Stimulated activated CD8-positive, alpha-beta memory T cell treated with anti-CD3 and anti-CD28 coated beads, Interleukin-7, amount 100 ng/mL, for 1 hour (primary cell): ENCODE measurements around the gene ZNF462.

Experiments used
- DNase-seq, 2 donors: peaks; one replicate each; pipeline ENCODE4 v3.0.0-alpha.2; 2020; ENCODE audit warnings: low read depth in 2 of 2

ZNF462 gene

DNA sequence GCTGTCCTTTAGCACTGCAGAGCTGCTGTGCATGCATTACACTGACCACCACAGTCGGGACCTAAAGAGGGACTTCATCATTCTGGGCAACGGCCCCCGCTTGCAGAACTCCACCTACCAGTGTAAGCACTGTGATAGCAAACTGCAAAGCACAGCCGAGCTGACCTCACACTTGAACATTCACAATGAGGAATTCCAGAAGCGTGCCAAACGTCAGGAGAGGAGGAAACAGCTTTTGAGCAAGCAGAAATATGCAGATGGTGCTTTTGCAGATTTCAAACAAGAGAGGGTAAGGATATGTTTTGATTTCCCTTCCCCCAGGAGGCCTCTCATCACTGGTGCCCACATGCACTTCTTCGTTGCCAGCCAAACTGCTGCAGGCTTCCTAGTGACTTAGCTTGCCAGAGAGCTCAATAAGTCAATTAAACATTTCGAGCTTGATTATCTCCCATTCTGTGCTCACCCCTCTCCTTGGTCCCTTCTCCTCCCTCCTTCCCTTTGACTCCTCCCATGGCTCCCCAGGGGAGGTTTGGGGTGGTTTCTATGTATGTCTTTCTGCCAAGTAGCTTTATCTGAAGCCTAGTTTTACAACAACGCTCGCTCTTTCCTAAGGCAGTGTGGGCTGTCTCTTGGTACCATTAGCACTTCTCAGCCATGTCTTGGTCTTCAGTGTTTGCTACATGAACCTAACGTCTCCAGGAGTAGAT is 66.7 kb downstream of the ZNF462 start:
- no peak for DNase-seq

DNA sequence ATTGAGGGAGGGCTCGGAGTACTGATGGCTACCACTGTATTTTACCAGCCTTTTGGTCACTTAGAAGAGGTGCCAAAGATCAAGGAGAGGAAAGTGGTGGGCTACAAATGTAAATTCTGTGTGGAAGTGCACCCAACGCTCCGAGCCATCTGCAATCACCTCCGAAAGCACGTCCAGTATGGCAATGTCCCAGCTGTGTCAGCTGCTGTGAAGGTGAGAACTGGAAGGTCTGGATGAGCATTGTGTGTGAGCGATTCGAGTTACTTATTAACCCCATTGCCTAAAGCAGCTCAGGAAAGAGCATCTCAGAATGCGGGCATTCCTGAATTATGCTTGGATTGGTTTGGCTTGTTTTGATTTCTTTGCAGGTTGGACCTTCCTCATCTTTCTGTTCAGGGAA is 67.5 kb downstream of the ZNF462 start:
- DNase-seq = no peak

DNA sequence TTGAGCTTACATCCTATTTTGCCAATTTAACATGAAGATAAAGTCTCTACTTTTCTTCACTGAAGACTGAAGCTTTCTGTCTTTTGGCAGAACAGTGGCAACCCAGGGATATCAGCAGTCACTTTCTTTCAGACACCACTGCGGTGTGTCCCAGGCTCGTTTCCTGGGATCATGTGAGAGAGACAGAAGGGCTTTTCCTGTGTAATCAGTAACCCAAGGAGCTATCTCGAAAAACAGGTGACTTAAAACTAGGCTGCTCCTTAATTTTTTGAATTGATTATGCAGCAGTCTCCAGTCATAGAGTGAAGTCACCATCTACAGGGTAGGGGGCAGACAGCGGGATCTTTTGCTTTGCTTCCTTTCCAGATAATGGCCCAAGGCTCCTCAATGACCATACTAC is 68.5 kb downstream of the ZNF462 start:
- no peak for DNase-seq

DNA sequence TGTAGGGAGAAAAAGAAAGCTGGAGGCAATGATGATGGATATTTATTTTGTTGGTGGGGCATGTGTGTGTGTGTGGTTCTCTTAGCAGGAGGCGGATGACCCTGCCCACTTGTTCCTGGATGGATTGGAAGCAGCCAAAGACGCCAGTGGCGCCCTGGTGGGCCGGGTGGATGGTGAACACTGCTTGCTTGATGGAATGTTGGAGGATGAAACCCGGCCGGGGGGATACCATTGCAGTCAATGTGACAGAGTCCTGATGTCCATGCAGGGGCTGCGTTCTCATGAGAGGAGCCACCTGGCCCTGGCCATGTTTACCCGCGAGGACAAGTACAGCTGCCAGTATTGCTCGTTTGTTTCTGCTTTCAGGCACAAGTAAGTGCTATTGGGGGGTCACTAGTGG is 69.2 kb downstream of the ZNF462 start:
- no peak for DNase-seq

DNA sequence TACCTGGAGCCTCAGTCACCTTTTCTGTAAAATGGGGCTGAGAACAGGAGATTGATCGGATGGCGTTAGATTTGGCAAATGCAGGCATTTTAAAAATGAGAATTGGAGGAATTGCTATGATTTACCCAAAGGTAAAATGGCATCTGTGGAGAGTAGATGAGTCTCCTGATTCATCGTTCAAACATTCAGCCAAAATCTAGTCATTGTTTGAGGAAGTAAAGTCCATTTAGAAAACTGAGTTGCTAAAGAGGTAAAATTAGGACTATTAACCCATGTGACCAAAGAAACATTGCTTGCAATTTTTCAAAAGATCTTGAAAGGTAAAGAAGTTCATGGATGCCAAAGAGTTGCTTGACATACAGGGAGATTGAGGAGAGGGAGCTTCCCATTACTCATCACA is 69.7 kb downstream of the ZNF462 start:
- DNase-seq = no peak

DNA sequence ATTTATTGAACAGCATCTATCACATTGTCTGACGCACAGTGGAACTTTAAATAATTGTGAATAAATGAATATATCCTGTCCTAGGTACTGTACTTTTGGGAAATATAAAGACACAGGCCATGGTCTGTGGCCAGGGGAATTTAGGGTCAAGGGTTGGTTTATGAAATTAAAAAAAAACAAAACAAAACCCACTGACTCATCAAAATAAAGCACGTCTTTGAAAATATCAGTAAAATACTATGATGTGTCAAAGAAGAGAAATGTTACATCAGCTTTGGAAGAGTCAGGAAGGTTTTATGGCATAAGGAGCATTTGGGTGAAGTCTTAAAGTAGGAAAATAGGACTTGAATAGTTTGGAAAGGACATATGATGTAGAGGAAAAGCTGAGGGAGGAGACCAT is 70.5 kb downstream of the ZNF462 start:
- no peak for DNase-seq

DNA sequence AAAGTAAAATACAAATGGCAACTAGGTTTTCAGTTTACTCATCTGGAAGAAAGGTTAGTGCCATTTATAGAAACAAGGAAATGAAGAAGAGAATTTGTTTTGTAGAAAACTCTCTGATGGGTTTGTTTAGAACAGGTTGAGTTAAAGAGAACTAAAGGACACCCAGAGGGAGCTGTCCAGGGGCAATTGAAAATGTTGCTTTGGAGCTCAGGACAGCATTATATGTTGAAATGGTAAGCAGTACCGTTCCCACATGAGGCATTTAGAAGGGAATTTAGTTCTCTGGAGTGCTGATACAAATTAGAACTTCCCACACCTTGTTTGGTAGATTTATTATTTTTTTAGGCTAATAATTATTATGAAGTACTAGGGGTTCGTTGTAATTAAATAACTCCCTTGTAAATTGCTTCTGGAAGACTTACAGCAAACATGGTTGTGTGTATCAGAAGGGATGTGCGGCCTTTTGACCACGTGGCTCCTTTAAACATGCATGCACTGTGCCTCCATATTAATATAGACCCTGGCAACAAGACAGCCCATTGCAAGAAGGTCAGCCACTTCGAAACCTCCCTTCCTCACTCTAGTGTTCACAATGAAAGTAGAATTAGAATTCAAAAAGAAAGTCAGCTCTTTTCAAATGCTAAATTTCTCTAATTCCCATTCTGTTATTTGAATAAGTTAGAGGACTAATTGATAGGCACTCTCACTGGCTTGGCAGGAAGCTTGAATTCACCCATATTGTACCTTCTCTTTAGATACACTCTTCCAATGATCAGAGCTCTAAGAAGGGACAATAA is 71.7 kb downstream of the ZNF462 start:
- DNase-seq = no peak

DNA sequence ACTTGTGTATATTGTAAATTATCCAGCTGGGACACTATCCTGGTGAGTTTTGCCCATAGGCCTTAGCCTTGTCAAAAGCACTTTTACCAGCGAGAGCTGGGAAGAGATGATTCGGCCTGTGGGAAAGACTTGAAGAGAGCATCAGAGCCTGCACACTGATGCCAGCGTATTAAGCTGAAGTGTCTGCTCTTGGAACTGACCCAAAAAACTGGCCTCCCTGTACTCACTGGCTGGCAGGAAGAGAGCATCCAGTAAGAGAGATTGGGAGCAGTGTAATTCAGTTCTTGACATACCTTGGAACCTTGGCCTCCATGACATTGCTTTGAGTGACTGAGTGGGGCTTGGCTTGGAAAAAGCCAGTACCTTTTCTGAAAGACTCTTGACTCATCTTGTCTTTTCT is 73.7 kb downstream of the ZNF462 start:
- no peak for DNase-seq

DNA sequence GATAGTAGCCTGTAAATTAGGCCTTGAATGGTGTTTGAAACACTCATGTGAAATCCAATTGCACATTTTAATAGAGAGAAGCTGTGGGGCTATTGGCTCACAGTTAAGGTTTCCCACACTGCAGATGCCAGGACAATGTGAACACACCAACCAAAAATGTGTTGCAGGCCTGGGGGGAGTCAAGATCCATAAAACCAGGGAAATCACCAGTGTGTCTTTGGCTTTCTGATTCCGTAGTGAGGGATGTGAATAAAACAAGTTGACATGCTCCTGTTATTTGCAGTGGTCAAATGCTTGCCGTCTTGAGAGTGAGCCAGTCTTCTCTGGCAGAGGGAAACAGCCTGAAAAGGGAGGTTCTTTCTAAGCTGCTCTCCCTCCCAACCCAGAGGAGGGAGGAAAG is 79.0 kb downstream of the ZNF462 start:
- no peak for DNase-seq

DNA sequence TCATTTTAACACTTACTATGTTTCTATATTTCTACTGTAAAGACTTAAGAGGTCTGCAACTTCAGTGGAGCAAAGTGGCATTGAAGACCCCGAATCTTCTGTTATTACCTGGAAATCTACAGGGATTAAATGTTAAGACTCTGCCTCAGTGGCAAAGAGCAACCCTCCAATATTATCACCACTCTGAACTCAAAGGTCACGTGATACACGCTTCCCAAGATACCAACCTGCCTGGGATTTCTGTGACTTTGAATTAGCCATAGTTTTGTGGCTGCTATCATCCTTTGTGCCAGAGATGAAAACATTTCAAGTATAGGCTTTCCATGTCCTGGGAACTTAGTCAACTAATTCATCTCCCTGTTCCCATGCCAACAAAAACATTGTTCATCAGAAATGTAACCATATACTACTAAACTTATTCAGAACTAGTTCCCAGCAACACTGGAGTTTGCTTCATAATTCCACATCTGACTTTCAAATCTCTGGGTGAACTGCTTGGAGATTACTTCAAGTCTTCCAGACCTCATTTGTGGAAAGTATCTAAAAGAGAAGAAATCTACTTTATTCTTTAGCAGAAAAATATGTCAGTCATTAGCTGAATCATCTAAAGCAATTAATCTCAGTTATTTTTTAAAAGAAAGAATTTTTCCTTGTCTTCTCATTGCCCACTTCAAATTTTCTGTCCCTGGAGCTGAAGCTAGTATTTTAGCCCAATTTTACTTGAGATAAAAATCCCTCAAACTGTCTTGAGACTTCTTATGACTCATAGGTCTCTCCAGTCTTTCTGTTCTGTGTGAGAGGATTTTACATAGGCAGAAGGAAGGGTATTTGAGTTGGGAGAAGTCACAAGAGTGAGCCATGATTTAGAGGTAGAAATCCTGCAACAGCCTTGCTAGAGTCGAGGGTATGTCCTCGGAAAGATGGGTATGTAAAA is 83.0 kb downstream of the ZNF462 start:
- no peak for DNase-seq

DNA sequence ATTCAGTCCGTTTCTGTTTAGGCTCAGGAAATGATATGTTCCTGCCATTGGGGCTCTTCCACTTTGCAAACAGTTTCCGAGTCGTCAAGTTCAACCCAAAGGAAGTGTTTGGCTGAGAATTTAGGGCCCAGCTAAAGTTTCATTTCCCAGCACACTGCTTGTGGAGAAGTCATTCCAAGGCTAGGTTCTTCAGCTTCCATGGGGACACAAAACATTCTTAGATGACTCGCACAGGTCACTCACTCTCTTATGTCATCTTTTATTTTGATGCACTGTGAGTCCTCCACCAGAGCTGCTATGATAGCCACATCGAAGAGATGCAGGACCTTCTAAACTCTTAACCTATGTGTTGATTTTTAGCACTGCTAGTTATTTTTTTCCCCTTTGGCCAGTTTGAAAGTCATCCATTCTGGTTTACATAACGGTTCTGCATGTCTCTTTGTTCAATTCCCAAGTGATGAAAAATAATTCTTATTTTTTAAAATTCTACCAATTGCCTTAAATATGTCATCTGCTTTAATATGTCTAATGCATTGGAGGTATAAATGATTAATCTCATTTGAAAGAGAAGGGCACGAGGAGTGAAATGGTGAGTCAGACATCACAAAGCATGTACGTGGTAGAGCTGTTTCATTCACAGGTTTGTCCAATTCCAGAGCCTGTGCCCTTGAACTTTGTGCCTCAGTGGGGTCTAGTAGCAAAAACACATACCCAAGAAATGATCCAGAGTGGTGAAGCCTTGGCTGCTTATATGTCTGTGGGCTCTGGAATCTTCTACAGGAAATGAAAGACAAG is 84.3 kb downstream of the ZNF462 start:
- DNase-seq = no peak

DNA sequence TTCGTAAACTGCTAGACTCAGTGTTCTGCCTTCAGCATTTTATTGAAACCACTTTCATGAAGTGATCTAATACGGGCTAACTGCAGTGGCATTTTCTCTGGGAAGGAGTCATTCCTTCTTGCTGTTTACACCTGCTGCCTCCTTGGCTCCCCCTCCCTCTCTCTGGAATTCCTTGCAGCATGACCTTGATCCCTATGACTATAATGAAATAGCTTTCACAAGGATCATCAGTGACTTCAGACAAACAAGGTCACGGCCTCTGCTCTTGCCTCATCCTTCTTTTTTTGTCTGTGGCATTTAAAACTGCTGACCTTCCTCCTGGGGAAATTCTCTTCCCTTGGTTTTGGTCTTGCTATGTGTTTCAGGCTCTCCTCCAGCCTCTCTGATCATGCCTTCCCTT is 90.2 kb downstream of the ZNF462 start:
- DNase-seq = no peak

DNA sequence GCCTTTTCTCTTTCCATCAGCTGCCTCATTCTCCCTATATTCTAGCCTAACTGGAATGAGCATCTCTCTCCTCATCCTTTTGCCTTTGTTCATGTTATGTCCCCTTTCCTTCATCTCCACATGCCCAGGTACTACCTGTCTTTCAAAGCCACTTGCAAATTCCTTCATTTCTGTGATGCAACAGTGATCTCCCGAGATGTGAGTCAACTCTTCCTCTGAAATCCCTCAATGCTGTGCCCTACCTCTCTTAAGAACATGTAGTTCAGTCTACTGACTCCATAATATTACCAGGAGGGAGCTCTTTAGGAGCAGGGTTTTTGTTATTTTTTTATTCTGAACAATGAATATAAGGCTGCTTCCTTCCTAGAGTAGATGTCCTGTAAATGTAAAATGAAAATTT is 91.6 kb downstream of the ZNF462 start:
- no peak for DNase-seq

DNA sequence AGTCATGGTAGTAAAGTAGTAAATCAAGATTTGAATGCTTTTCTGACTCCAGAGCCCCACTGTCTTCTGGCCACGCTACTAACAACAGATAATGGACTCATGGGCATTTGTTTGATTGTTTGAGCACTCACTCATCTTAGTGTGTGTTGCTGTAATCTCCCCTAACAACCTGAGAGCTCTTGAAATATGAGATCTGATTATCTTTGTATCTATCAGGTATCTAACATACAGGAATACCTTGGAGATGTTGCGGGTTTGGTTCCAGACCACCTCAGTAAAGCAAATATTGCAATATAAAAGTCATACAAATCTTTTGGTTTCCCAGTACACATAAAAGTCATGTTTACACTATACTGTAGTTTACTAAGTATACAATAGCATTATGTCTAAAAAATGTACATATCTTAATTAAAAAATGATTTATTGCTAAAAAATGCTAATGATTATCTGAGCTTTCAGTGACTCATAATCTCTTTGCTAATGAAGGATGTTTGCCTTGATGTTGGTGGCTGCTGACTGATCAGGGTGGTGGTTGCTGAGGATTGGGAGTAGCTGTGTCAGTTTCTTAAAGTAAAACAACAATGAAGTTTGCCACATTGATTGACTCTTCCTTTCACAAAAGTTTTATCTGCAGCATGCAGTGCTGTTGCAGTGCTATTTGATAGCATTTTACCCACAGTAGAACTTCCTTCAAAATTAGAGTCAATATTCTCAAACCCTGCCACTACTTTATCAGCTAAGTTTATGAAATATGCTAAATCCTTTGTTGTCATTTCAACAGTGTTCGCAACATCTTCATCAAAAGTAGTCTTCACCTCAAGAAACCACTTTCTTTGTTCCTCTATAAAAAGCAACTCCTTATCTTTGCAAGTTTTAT is 92.2 kb downstream of the ZNF462 start:
- DNase-seq = no peak

DNA sequence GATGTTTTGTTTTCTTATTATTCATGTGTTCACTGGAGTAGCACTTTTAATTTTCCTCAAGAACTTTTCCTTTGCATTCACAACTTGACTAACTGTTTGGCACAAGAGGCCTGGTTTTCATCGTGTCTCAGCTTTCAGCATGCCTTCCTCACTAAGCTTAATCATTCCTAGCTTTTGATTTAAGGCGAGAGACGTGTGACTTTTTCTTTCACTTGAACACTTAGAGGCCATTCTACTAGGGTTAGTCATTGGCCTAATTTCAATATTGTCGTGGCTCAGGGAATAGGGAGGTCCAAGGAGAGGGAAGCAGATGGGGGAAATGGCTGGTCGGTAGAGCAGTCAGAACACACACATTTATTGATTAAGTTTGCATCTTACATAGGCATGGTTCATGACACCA is 94.0 kb downstream of the ZNF462 start:
- no peak for DNase-seq

DNA sequence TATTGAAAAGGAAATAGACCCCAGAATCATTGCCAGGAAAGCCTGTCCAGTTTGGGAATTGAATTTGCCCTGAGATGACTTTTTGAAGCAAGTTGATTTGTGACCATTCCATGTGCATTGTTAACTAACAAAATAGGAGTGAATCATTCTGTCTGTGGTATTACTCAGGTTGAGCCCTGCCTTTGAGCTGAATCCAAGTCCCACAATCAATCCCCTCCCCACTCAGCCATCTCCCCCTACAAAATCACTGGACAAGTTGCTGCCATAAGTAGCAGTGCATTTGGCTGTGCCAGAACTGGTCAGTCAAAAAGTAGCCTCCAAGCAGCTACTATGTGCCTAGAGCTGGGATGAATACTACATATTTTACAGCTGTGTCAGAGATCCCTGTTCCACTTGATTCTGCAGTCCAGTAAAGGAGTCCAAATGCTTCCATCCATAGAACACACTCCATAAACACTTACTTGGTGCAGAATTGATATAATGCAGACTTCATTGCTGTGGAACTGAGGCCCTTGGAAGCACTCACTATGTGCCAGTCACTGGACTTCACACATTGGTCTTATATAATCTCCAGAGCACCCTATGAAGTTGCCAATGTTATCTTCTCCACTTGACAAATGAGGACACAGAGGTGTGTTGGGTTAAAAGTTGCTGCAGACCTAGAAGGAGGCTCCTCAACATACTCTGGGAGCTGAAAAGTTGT is 96.1 kb downstream of the ZNF462 start:
- DNase-seq = no peak

DNA sequence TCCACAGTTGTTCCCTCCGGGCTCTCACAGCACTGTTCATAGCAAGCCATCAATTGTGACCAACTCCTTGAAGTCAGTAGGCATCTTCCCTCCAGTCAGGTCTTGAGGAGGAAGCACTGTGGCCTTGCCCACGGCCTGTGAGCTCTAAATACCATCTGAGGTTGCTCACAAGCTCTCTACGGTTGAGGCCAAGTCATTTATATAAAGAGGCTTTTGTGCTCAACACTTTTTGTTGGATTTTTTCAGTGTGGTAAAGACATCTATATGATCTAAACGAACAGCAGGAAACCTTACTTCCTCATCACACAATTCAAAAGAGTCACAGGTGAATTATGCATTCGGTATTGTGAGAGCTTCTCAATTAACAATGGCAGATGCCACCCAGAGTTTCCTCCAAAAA is 97.3 kb downstream of the ZNF462 start:
- no peak for DNase-seq

DNA sequence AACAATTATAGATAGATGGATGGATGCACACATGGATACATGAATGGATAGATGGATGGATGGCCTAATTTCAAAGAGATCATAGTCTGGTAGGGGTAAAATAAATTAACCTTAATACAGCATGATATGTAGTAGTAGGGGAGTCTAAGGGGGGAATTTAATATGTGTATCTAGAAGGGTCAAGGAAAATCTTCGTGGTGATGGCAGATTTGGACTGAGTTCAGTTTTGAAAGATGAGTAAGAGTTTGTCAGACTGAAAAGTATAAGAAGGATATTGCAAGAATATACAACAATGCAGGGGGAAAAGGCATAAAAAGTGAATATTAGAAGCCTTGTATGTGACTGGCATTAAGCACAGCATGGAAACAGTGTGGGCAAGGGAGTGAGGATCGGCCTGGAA is 98.7 kb downstream of the ZNF462 start:
- no peak for DNase-seq

DNA sequence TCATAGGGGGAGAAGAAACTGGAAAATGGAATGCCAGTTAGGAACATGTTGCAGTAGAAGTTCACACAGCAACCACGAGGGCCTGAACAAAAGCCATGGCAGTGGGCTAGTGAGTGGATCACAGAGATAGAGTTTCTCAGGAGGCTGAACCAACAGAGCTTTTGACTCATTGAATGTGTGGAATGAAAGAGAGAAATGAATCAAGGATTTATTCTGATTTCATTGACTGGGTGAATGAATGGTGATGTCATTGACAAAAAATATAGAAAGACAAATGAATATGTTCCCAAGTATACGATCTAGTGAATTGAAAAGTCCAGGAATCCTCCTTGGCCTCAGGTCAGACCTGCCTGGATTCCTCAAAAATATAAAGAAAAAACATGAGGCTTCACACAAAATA is 99.2 kb downstream of the ZNF462 start:
- no peak for DNase-seq
